Nucleus accumbens (tissue), 56 donors: ENCODE measurements around the gene ATP5F1D.

Experiments used
- DNase-seq, 56 donors: peaks; one replicate each; lab custom pipeline; 2025; lab: John Stamatoyannopoulos, UW

ATP5F1D gene

DNA sequence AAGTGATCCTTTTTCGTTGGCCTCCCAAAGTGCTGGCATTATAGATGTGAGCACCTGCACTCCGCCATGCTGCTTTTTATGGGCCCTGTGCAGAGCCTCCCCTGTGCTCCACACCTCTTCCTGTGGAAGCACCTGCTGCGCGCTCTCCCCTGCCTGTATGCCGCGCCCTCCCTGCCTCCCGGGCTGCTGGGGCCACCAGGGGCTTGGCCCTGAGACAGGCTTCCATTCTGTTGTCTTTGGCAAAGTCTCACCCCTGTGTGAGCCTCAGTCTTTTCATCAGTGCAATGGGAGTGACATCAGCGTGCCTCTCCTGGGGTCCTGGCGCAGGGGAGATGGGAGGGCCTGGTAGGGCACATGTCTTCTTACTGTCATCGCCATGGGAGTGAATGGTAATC, 35.1 kb downstream of the ATP5F1D start:
- no peak for DNase-seq

DNA sequence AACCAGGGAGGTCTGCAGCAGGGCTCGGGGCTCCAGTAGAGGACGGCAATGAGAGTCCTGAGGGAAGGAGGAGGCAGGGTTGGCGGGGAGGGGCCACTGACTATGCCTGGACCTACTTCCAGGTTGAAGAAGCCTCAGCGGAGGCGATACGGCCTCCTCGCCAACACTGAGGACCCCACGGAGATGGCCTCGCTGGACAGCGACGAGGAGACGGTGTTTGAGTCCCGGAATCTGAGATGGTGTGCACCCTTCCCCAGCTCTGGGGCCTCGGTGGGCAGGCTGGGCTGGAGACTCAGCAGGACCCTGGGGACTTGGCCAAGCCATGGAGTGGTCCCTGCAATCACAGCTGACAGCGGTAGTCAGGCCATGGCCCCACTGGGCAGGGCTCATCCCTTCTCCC, 35.5 kb downstream of the ATP5F1D start:
- DNase-seq = no peak

DNA sequence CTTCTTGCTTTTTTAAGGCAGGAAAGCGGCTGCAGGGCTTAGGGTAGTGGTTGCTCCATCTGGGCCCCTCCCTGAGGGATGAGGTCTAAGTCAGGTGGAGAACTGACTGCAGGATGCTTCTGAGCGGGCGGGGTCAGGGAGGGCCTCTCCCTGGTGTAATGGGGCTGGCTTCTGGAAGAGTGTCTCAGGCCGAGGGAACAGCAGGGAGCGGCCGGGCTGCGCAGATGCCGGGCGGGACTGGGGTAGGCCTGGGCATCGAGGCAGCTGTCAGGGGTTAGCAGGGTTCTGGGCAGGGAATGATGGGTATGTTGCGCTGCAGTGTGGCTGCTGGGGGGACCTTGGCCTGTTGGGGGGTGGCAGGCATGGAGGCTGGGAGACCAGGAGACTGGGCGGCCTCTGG, 36.5 kb downstream of the ATP5F1D start:
- DNase-seq = no peak

DNA sequence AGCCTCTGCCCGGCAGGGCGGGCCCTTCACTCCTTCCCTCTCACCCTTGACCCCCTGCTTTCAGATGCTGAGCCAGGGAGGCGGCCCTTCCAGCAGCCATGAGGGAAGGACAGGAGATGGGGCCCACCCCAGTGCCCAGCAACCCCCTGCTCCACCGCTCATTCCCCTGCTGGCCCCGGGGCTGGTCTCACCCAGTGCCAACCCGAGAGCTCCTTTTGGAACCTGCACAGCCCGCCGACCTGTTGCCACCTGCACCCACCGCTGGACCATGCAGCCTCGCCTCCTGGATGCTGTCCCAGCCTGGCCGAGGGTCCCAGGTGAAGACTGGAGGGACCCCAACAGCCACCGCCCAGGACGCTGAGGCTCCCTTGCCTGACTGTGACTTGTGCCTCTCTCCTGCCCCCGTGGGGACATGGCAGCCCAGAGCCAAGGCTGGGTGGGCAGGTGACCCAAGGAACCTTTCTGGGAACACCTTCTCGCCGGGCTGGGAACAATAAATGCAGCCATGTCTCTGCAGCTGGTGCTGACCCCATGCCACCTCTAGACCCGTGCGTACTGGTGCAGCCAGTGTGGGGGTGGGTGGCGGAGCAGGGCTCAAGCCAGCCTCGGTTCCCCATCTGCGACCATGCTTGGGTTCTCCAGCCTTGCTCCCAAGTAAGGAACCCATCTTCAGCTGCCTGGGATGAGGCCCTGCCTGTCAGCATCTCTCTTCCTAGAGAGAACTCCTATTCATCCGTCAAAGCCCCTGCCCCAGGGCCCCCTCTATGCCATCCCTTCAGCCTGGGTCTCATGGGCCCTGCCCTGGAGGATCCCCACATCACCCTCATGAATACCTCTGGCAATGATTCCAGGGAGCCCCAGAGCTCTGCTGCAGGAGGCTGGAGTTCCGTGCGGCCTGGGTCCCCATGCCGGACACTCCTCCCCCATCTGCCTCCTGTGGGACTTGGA, 37.4 kb downstream of the ATP5F1D start:
- DNase-seq = no peak

DNA sequence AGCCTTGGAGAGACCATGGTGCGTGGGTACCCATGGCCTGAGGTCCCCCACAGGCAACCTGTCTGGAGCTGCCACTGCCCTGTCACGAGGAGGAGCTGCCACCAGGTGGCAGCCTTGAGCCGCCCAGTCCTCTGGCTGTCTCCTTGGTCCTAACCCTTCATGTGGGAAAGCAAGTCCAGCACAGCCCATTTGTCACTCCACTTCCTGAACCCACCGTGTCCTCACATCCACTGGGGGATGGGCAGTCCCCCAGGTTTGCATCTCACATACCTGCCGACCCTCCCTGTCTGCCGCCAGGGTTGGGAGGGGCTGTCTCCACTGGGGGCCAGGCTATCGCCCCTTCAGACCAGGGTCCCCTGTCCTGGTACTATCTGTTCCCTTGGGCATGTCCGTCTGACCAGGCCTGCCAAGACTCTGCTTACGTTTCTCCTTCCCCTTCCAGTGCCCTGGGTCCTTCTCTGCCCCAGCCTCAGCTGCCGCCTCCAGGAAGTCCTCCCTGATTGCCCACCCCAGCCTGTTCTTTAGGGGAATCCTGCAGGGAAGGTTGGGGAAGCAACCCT, 38.3 kb downstream of the ATP5F1D start:
- DNase-seq = peak in 54 of 56 donors; percentile 27 to 89 (median 70)

DNA sequence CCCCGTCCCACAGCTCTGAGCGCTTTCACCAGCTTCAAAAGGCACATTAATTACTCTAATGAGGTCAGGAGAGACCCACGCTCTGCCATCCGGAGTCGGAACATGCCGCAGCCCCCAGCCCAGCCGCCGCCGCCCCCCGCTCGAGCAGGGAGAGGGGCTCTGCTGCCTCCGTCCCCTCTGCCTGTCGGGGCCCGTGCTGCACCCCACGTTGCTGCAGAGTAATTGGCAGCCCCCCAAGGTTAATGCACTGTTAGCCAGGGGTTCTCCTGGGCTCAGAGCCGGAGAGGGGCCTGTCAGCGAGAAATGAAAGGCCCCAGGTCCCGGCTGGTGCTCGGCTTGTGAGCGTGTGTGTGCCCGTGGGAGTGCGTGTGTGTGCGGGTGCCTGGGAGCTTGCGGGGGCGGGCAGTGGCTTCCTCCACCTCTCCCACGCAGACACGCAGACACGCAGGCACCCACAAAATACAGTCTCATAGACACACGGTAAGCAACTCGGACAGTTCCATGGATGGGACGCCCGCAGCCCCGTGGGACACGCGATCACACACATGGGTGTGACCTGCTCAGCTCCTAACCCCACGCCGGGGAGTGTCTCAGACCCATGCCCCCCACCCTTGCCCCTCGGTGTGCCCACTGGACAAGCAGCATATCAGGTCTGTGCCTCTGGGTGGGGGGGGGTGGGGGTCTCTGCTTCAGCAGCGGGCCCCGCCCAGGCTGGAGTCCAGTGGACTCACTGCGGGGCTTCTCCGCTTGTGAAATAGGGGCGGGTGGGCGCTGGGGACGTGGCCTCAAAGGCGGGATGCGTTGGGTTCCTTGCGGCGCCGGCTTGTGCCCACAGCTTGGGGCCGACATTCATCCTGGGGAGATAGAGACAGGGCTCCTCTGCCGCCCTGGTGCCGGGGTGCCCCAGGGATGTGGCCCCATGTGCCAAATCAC, 39.4 kb downstream of the ATP5F1D start:
- peak in 1 of 56 donors; percentile 19 for DNase-seq

DNA sequence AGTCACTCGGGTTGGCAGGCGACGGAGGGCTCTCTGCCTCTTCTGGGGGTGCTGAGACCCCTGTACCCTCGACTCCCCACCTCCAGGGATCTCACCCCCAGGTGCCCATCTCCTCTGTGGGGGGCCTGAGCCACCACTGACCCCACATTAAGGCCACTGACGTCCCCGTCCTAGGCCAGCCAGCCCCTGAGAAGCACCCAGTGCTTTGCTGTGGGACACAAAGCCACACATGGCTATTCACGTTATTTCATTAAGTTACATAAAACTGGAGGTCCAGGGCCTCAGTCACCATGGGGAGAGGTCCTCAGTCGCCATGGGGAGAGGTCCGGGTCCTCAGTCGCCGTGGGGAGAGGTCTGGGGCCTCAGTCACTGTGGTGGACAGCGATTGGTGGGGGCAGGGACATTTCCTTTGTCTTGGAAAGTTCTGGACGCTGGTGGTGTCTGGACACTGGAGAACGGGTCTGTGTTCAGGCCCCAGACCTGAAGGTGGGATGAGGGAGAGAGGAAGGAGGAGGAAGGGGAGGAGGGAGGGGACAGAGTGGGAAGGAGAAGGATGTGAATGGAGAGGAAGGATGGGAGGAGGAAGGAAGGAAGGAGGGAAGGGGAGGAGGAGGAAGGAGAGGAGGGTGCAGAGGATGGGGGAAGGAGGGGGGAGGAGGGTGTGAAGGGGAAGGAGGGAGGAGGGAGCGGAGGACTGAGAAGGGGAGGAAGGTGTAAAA, 40.2 kb downstream of the ATP5F1D start:
- DNase-seq = no peak

DNA sequence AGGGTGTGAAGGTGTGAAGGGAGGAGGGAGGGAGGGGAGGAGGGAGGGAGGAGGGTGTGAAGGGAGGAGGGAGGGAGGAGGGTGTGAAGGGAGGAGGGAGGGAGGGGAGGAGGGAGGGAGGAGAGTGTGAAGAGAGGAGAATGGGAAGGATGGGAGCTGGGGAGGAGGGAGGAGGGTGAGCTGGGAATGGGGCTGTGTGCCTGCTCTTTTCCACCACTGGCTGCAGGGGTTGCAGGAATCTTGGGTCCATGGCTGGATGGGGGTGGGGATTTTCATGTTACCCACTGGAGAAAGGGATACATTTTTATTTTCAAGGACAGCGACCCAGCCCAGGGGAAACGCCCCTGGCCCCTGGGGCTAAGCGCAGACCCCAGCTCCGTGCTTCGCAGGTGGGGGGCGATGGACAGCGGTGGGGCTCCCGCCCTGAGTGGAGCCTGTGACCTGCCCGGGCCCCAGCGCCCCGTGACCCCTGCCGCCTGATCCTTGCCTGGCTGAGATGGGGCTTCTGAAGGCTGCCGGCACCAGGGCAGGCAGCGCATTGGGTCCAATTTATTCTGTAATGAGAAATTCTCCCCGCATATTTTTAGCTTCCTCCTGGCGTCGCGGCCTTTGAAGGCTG, 41.1 kb downstream of the ATP5F1D start:
- DNase-seq = no peak

DNA sequence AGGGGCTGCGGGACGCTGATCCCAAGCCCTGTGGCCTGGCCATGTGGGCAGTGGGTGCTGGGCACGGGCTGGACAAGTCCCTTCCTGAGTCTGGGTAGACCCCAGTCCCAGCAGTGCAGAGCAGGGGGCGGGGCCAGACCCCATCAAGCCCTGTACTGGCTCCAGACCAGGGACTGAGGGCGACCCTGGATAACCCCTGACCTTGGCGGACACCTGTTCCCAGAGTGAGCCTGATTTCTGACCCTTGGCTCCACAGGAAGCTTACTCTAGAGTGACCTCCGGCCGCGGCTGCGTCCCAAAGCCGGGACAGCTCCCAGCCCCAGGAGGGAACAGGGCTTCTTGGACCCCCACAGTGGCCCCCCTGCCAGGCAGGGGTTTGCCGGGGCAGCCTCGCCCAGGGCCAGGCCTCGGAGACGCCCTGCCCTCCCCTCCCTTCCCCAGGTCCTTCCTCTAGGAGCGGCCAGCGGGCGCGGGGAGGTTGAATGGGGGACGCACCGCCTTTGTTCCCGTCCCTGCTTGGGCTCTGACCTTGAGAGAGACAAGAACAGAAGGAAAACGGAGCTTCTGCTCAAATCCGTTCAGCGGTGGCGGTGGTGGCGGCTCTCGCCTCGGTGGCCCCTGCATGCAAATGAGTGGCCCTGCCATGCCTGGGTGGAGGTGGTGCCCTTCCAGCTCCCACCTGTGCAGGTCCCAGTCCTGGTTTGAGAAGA, 41.8 kb downstream of the ATP5F1D start:
- DNase-seq = no peak

DNA sequence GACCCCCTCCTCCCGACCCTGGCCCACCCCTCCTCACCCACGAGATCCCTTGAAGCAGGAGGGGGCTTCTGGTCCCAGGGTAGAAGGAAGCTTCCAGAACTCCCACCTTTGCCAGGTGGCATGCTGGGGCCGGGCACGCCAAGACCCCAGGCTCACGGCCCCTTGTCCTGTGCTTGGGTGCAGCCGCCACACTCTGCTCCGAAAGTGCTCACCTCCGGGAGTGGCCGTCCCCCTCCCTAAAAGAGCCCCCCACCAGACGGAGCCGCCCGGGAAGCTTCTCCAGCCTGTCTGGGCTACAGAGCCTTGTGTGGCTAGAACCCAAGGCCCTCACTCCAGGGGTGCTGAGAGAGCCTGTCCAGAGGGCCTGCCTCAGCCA, 42.4 kb downstream of the ATP5F1D start:
- no peak for DNase-seq

DNA sequence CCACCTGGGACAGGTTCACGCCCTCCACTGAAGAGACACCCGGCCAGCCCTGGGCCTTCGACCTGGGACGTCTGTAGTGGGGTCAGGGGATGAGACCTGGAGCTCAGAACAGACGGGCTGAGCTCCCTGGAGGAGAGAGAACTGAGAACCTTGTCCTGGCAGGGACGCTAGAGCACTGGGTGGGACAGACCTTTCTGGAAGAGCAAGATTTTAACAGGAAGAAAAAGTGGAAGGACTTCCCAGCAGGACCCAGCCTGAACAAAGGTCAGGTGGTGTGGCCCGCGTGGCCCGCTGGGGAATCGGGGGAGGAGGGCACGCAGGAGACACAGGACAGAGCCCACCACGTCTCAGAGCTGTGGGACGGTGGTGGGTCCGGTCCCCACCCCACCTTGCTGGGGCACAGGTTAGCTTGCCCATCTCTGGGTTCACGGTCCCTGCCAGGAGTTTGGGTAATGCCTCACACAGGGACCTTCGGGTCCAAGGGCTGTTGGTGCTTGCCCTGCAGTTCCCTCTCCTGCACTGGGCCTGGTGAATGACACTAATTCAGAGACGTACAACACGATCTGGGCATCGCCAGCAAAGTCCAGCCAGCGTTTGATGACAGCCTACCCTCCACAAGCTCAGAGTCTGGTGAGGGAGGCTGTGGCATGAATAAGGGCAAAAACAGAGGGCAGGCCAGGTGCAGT, 42.9 kb downstream of the ATP5F1D start:
- DNase-seq = no peak

DNA sequence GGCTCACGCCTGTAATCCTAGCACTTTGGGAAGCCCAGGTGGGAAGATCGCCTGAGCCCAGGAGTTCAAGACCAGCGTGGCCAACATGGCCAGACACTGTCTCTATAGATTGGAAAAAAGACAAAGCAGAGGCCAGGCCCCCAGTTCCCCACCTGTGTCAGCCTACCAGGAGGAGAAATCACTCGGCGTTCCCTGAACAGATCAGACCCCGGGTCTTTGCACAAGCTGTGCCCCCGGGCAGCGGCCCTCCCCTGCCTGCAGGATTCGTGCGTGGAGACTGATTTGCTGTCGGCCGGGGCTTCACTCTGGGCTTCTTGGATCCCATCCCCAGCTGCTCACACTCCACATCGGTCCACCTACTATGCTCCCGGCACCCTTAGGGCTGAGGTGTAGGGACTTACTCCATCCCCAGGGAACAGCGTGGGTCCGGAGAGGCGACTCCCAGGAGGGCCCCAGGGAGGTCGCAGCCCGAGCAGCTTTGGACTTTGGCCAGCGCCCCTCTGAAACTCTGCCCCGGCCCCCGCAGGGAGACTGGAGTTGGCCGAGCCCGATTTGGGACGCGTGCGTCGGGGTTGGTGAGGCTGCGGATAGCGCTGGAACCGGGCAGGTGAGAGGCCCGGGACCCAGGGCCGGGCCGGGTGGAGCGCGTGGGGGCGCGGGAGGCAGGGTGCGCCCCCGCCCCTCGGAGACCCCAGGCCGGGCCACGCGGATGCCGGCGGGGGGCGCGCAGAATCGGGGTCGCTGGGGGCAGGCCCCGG, 43.6 kb downstream of the ATP5F1D start:
- DNase-seq = peak in 1 of 56 donors; percentile 37

DNA sequence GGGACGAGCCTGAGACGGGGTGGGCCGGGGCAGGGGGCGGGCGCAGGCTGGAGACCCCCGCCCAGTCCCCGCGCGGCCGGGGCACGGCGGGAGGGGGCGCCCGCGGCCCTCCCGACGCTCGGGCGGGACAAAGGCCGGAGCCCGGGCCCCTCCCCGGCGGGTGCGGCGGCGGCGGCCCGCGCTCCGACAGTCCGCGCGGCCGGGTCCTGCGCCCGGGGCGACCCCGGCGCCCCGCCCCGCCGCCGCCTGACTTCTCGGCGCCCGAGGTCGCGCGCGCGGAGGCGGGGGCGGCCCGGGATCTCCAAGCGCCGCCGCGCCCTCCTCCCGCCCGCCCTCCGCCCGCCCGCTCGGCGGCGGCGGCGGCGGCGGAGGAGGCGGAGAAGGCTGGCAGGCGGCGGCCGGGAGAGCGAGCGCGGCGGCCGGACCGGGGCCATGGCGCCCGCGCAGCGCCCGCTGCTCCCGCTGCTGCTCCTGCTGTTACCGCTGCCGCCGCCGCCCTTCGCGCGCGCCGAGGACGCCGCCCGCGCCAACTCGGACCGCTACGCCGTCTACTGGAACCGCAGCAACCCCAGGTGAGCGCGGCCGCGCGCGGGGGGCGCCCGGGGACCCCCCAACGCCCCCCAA, 44.3 kb downstream of the ATP5F1D start, which contains the start of gene EFNA2:
TSS of gene EFNA2 (plus strand) at position 137 of the 624 bp plus-strand sequence. CDS start at position 433, 296 bp downstream.
- no peak for DNase-seq

DNA sequence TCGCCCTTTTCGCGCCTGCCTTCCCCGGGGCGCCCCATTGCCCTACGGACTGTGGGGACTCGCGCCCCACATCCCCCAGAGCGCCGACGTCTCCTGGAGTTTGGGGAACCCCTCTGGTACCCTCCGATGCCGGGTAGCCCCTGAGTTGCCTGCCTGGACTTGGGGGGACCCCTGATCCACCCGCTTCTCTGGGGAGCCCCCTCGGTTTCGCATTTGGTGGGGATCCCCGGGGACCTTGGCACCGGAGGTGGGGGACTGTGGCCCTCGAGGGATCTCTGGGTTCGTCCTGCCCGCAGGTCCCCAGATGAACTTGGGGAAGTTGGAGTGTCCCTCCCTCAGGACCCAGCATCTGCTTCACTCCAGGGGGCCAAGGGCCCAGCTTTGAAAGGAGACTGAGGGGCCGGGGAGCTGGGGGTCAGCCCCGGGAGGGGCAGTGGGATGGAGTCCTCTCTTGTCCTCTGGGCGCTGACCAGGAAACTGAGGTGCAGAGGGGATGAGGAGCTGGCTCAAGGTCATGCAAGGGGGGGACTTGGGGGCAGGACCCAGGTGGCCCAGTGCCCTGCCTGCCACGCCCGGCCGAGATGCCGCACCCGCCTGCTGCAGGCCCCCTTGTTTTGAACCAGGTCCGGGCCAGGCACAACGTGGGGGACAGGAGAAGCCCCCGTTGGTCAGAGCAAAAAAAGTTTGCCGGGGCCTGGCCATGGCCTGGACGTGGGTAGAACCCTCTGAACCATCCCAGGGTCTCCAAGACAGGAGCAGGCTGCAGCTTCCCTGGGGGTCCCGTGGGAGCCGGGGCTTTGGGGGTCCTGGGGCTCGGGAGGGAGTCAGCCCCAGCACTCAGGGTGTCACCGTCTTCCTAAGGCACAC, 45.2 kb downstream of the ATP5F1D start:
- no peak for DNase-seq

DNA sequence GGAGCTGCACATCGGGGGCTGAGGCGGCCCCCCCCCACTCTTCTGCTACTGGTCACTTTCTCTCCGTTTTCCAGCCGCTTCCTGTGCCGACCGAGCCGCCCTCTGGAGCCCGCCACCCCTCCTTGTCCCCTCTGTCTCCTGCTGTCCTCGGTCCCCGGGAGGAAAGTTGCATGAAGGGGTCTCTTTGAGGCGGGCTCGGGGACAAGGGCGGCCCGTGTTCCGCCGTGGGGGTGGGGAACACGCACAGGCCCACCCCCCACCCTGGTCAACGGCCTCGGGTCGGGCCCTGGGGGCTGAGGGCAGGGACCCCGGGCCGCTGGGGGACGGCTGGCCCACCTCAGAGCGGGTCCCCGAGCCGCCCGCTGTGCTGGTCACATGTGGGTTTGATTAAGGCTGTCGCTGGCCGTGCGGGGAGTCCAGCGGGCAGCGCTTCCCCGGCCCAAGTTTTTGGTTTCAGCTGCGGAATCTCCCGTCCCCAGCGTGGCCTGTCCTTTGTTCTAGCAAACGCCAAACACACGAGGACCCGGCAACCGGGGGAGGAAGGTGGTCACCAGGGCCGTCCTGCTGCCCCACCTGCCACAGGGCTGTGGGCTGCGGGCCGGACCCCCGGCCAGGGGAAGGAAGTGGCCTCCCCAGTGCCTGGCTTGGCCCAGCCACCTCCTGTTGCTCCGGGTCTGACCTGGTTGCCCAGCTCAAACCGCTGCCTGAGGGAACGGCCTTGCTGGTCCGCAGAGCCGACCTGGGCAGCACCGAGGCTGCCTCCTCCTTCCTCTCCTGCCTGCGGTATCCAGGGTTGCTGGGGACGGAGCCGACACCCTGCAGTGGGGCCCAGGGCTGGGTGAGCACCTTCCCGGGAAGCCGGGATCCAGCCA, 46.0 kb downstream of the ATP5F1D start:
- no peak for DNase-seq
